ENCODE data around the gene NT5DC1.

GRCh38 chr6:116156405-116157326 is 56.0 kb downstream of the NT5DC1 start:
- TF ChIP-seq, protein P1, sequence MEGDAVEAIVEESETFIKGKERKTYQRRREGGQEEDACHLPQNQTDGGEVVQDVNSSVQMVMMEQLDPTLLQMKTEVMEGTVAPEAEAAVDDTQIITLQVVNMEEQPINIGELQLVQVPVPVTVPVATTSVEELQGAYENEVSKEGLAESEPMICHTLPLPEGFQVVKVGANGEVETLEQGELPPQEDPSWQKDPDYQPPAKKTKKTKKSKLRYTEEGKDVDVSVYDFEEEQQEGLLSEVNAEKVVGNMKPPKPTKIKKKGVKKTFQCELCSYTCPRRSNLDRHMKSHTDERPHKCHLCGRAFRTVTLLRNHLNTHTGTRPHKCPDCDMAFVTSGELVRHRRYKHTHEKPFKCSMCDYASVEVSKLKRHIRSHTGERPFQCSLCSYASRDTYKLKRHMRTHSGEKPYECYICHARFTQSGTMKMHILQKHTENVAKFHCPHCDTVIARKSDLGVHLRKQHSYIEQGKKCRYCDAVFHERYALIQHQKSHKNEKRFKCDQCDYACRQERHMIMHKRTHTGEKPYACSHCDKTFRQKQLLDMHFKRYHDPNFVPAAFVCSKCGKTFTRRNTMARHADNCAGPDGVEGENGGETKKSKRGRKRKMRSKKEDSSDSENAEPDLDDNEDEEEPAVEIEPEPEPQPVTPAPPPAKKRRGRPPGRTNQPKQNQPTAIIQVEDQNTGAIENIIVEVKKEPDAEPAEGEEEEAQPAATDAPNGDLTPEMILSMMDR (IDR thresholded peaks at IDR 0.05): no peak
- TF ChIP-seq JUND (IDR thresholded peaks at IDR 0.05) (no peak), SIN3A (IDR thresholded peaks at IDR 0.05; ENCODE audit: borderline replicate concordance, low read depth, low read length) (no peak), SMC3 (IDR thresholded peaks at IDR 0.05; ENCODE audit: low read depth, low read length) (no peak), NFIC (IDR thresholded peaks at IDR 0.05; ENCODE audit: borderline replicate concordance) (no peak), RXRA (IDR thresholded peaks at IDR 0.05; ENCODE audit: borderline replicate concordance, low read depth) (no peak), GABPA (IDR thresholded peaks at IDR 0.05; ENCODE audit: low read depth) (no peak), EP300 (IDR thresholded peaks at IDR 0.05; ENCODE audit: borderline replicate concordance in 1 of 2, low read depth in 1 of 2, low read length in 1 of 2) (no peak)
